Left lung (tissue), 10 donors: Measurements from ENCODE around the gene MYOZ3. TPM values are rescaled to one million over a fixed set of nuclear protein-coding genes. Genes with fewer than 3 reads are reported as not detected.

Source experiments
- ATAC-seq: fragments of 200-7000 bp; cut with Tn5 transposase; one replicate; pipeline ENCODE4 v1.9.1; 2020; ENCODE audit warnings: moderate library complexity
- DNase-seq, 4 donors: peaks; one replicate each; pipeline ENCODE4 v3.0.0-alpha.2; 2013 to 2020
- H3K27ac ChIP-seq, 2 donors: fragments of 200-600 bp; sonication (generic) in 1 of 2; one replicate each; pipeline versions ENCODE4 v1.5.0 to v1.8.0; 2020 to 2021
- H3K27me3 ChIP-seq, 2 donors: fragments of 200-600 bp; sonication (generic) in 1 of 2; one replicate each; pipeline versions ENCODE4 v1.5.0 to v1.8.0; 2020 to 2021
- H3K36me3 ChIP-seq, 2 donors: fragments of 200-600 bp; sonication (generic) in 1 of 2; one replicate each; pipeline versions ENCODE4 v1.5.0 to v1.8.0; 2020 to 2021
- H3K4me1 ChIP-seq, 2 donors: fragments of 200-600 bp; one replicate each; pipeline ENCODE4 v1.8.0; 2021
- H3K4me3 ChIP-seq, 2 donors: fragments of 200-600 bp; sonication (generic) in 1 of 2; one replicate each; pipeline versions ENCODE4 v1.5.0 to v1.8.0; 2020 to 2021; ENCODE audit warnings: mild to moderate bottlenecking in 1 of 2
- H3K9me3 ChIP-seq, 2 donors: fragments of 200-600 bp; sonication (generic) in 1 of 2; one replicate each; pipeline versions ENCODE4 v1.5.0 to v1.8.0; 2020 to 2021
- intact Hi-C, 2 donors: fragments of 100-400 bp; cut with DNase I; formaldehyde crosslinking; loops; one replicate each; pipeline versions ENCODE4 v1.11.2 to v1.14.2; 2022
- polyA plus RNA-seq, 6 donors: library from polyadenylated mRNA; unstranded; fragments of 120-200 nt; gene quantifications; one replicate each; pipeline ENCODE4 v1.2.1, GENCODE V29; 2013; ENCODE audit not compliant: insufficient read length in 6 of 6
- total RNA-seq, 2 donors: library from RNA; stranded (reverse); fragmentation: NEBNext Ultra II Directional; extraction: Animal tissue kit (Norgen Biotek cat#: 25700); gene quantifications; one replicate each; pipeline ENCODE4 v1.2.1, GENCODE V29; 2021
- TF ChIP-seq, protein P1 (sequence below), 2 donors: fragments of 200-600 bp; sonication (generic) in 1 of 2; IDR thresholded peaks; one replicate each; pipeline versions ENCODE4 v1.5.0 to v1.8.0; 2021; ENCODE audit warnings: antibody characterized with exemption in 2 of 2
- donor health status: DM: no; HTN: yes; CAD: no.
- donor health status: DM: no; HTN: no; CAD: no.

MYOZ3 gene
- total and polyA plus RNA-seq, 8 donors, result 0.79 to 13.1 (median 11.2) TPM

DNA sequence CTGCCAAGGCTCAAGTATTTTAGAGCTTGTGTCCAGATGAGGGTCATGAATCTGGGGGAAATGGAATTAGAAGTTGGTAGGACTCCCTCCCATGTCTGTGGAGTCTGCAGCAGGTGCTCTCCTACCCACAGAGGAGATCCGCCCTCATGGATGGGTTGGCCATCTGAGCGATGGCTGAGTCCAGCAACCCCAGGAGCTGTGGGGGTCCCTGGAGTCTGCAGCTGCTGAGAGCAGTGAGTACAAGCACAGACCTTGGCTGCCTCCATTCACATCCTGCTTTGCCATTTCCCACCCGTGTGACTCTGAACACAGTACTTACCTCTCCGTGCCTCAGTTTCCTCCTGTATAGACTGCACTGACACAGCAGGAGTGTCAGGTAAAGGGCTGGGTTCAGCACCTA is 46.4 kb upstream of the MYOZ3 start:
- no peaks in the 10 kb centered on the region for H3K9me3 ChIP-seq
- H3K27me3 ChIP-seq, result no peaks in the 10 kb centered on the region
- intact Hi-C loops, result no loop called here
- TF ChIP-seq, protein P1, sequence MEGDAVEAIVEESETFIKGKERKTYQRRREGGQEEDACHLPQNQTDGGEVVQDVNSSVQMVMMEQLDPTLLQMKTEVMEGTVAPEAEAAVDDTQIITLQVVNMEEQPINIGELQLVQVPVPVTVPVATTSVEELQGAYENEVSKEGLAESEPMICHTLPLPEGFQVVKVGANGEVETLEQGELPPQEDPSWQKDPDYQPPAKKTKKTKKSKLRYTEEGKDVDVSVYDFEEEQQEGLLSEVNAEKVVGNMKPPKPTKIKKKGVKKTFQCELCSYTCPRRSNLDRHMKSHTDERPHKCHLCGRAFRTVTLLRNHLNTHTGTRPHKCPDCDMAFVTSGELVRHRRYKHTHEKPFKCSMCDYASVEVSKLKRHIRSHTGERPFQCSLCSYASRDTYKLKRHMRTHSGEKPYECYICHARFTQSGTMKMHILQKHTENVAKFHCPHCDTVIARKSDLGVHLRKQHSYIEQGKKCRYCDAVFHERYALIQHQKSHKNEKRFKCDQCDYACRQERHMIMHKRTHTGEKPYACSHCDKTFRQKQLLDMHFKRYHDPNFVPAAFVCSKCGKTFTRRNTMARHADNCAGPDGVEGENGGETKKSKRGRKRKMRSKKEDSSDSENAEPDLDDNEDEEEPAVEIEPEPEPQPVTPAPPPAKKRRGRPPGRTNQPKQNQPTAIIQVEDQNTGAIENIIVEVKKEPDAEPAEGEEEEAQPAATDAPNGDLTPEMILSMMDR (IDR thresholded peaks at IDR 0.05), result no peak
- ATAC-seq (no peak), DNase-seq (no peak)
- no peaks in the 10 kb centered on the region for H3K36me3 ChIP-seq
- H3K4me3 ChIP-seq, result no peak overlapping the region
- H3K4me1 ChIP-seq, result peaks cover 48 to 77% of the 10 kb centered on the region in 2 donors
- peak overlapping the region in 1 of 2 donors; percentile 40 for H3K27ac ChIP-seq

DNA sequence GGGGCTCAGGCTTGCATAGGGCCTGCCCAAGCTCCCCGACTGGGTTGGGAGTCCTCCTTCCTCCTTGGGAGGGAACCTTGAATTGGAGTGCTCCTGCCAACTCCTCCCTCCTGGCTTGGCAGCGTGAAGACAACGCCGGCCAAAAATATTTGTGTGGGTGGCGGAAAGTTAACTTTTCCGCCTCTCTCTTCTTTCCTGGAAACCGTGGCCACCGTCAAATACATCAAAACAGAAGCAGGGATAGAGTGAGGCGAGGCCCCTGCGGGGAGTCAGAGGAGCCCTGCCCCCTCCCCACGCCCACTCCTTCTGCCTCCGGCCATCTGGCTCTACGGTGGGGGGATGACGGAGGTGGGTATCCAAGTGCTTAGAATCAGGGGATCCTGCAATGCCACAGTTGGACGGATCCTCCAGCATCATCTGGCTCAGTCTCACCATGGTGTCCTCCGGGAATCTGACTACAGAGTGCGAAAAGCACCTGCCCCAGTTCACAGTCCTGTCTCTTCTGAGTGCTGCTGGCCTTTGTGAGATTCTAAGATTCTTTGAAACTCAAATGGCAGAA is 45.8 kb upstream of the MYOZ3 start:
- Histone ChIP-seq H3K4me3 (no peak overlapping the region), H3K27me3 (no peaks in the 10 kb centered on the region), H3K36me3 (no peaks in the 10 kb centered on the region), H3K9me3 (no peaks in the 10 kb centered on the region), H3K27ac (peak overlapping the region; percentile 40 to 57), H3K4me1 (peaks cover 49 to 76% of the 10 kb centered on the region in 2 donors)
- peak; percentile 46 for ATAC-seq
- intact Hi-C loops, result no loop called here
- DNase-seq, result no peak
- TF ChIP-seq, protein P1 (IDR thresholded peaks at IDR 0.05), result no peak

DNA sequence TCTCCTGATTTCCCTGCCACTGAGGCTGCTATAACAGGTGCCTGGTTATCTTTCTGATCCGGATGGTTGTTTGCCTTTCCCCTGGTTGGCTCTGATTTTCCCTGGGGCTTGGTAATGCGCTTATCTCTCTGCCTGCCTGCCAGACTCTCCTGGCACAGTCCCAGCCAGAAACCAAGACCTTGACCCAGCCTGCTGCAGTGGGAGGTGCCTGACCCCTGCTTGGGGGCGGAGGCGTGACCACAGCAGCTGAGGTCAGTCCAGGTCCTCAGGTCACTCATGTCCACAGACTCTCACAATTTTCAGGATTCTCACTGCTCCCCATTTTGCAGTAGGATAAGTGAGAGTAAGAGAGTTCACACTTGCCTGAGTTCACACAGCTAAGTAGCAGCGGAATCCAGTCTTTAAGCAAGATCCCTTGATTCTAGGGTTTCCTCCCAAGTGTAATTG is 45.0 kb upstream of the MYOZ3 start:
- peak; percentile 20 for ATAC-seq
- Histone ChIP-seq H3K4me3 (no peak overlapping the region), H3K4me1 (peaks cover 49 to 75% of the 10 kb centered on the region in 2 donors), H3K27me3 (no peaks in the 10 kb centered on the region), H3K9me3 (no peaks in the 10 kb centered on the region), H3K27ac (peak overlapping the region in 1 of 2 donors; percentile 40), H3K36me3 (no peaks in the 10 kb centered on the region)
- DNase-seq, result no peak
- TF ChIP-seq, protein P1 (IDR thresholded peaks at IDR 0.05), result no peak
- intact Hi-C loops, result no loop called here

DNA sequence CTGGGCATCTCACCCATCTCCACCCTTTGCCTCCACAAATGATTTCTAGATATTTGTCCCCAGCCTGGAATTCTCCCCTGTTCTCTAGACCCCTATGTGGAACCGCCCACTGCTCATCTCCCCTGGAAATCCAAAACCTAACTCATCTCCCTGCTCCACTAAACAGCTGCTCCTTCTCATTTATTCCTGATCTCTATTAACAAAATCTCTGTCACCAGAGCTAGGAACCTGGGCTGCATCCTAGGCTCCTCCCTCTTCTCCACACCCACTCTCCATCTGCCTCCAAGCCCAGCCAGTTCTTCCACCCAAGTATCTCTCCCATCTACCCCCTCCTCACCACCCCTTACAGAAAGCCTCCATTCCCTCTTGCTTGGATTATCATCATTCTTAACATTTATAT is 44.5 kb upstream of the MYOZ3 start:
- Histone ChIP-seq H3K36me3 (no peaks in the 10 kb centered on the region), H3K9me3 (no peaks in the 10 kb centered on the region), H3K27ac (peak overlapping the region in 1 of 2 donors; percentile 40), H3K27me3 (no peaks in the 10 kb centered on the region), H3K4me3 (no peak overlapping the region), H3K4me1 (peaks cover 49 to 75% of the 10 kb centered on the region in 2 donors)
- intact Hi-C loops, result no loop called here
- no peak for ATAC-seq
- TF ChIP-seq, protein P1 (IDR thresholded peaks at IDR 0.05), result no peak
- no peak for DNase-seq

DNA sequence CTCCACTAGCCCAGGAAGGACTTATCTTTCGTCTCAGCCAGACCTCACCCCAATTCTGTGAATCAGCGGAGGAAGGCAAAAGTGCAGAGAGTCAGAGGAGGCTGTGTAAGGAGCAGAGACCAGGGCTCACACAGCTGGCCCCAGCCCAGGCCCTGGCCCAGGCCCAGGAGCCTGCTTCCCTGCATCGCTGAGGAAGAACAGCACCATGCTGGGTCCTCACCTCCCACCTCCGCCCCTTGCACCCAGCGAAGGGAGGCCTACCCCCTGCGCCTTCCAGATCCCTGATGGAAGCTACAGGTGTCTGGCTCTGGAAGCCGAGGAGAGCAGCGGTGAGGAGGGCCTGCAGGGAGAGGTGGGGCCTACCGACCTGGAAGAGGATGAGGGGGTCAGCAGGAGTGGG is 42.9 kb upstream of the MYOZ3 start:
- H3K9me3 ChIP-seq, result no peaks in the 10 kb centered on the region
- H3K27ac ChIP-seq, result peak overlapping the region; percentile 42 to 48
- H3K27me3 ChIP-seq, result no peaks in the 10 kb centered on the region
- intact Hi-C loops, result no loop called here
- peaks cover 41 to 75% of the 10 kb centered on the region in 2 donors for H3K4me1 ChIP-seq
- DNase-seq (no peak), ATAC-seq (no peak)
- H3K4me3 ChIP-seq, result no peak overlapping the region
- TF ChIP-seq, protein P1 (IDR thresholded peaks at IDR 0.05), result no peak
- no peaks in the 10 kb centered on the region for H3K36me3 ChIP-seq
